ENCODE results near the gene TMTC4.
"Not testable (repeated sequence)": the region's sequence is repeated elsewhere in the genome, so short reads cannot be mapped to it uniquely, and the experiment has no call there.

Gene TMTC4

GRCh38 chr13:100581030-100581429 lies 93.6 kb downstream of the TMTC4 start:
- DNase-seq = no peak

- no peak for DNase-seq
Observed at GRCh38 chr13:100580045-100580444, 94.5 kb downstream of the TMTC4 start.

GRCh38 chr13:100577239-100577638 lies 97.4 kb downstream of the TMTC4 start:
- DNase-seq = not testable (repeated sequence)

- DNase-seq = peak; percentile 75
Observed at GRCh38 chr13:100573121-100573520, 101.5 kb downstream of the TMTC4 start.

- DNase-seq = no peak
Observed at GRCh38 chr13:100566543-100566942, 108.1 kb downstream of the TMTC4 start.

GRCh38 chr13:100565286-100565685 lies 109.3 kb downstream of the TMTC4 start:
- no peak for DNase-seq

- no peak for DNase-seq
Observed at GRCh38 chr13:100564444-100565223, 110.0 kb downstream of the TMTC4 start.

- no peak for DNase-seq
Observed at GRCh38 chr13:100563779-100564178, 110.8 kb downstream of the TMTC4 start.

GRCh38 chr13:100561599-100562204 lies 112.9 kb downstream of the TMTC4 start:
- DNase-seq = no peak

GRCh38 chr13:100561158-100561499 lies 113.5 kb downstream of the TMTC4 start:
- DNase-seq = no peak

GRCh38 chr13:100560498-100561157 lies 114.0 kb downstream of the TMTC4 start:
- DNase-seq = no peak

GRCh38 chr13:100559886-100560285 lies 114.7 kb downstream of the TMTC4 start:
- DNase-seq = no peak
